Measurements from ENCODE around the gene AEN.

AEN gene

GRCh38 chr15:88680241-88681001 lies 59.3 kb downstream of the AEN start:
- DNase-seq: no peak

GRCh38 chr15:88681610-88682221 lies 60.6 kb downstream of the AEN start:
- DNase-seq: no peak
